Right atrium auricular region (tissue), 2 donors: ENCODE results near the gene PCSK6. TPM values are rescaled to one million over a fixed set of nuclear protein-coding genes. Genes with fewer than 3 reads are reported as not detected.
"Not testable (repeated sequence)": the region's sequence is repeated elsewhere in the genome, so short reads cannot be mapped to it uniquely, and the experiment has no call there.

Source experiments
- DNase-seq: peaks from one replicate; pipeline ENCODE4 v3.0.0-alpha.2; 2019; ENCODE audit warnings: low spot score
- H3K27ac ChIP-seq, 2 donors: fragments of 200-600 bp; sonication (generic); 1 replicate in 1 of 2; 2 replicates in 1 of 2; pipeline ENCODE4 v1.5.1; 2016 to 2019
- H3K27me3 ChIP-seq, 2 donors: fragments of 200-600 bp; sonication (generic); one replicate each; pipeline versions ENCODE4 v1.5.1 to v1.6.0; 2017 to 2019
- H3K36me3 ChIP-seq: fragments of 200-600 bp; sonication (generic); one replicate; pipeline ENCODE4 v1.5.1; 2016
- H3K4me1 ChIP-seq, 2 donors: fragments of 200-600 bp; sonication (generic); one replicate each; pipeline versions ENCODE4 v1.5.1 to v1.6.0; 2017 to 2019
- H3K4me3 ChIP-seq, 2 donors: fragments of 200-600 bp; sonication (generic); 1 replicate in 1 of 2; 2 replicates in 1 of 2; pipeline ENCODE4 v1.5.1; 2017 to 2019; ENCODE audit warnings: mild to moderate bottlenecking in 1 of 2, moderate library complexity in 1 of 2
- H3K9me3 ChIP-seq, 2 donors: fragments of 200-600 bp; sonication (generic); one replicate each; pipeline ENCODE4 v1.5.1; 2019
- total RNA-seq, 2 donors: library from RNA; depleted of rRNA; stranded (reverse); fragments of >200 nt; gene quantifications; one replicate each; pipeline ENCODE4 v1.1.0, GENCODE V29; 2016
- TF ChIP-seq, protein P1 (sequence below), 2 donors: fragments of 200-600 bp; sonication (generic); IDR thresholded peaks; one replicate each; pipeline ENCODE4 v1.5.1; 2019; ENCODE audit warnings: antibody characterized with exemption in 2 of 2

The PCSK6 gene
- total RNA-seq, 2 donors from 2014 or later = 14.4 to 19.9 TPM

DNA sequence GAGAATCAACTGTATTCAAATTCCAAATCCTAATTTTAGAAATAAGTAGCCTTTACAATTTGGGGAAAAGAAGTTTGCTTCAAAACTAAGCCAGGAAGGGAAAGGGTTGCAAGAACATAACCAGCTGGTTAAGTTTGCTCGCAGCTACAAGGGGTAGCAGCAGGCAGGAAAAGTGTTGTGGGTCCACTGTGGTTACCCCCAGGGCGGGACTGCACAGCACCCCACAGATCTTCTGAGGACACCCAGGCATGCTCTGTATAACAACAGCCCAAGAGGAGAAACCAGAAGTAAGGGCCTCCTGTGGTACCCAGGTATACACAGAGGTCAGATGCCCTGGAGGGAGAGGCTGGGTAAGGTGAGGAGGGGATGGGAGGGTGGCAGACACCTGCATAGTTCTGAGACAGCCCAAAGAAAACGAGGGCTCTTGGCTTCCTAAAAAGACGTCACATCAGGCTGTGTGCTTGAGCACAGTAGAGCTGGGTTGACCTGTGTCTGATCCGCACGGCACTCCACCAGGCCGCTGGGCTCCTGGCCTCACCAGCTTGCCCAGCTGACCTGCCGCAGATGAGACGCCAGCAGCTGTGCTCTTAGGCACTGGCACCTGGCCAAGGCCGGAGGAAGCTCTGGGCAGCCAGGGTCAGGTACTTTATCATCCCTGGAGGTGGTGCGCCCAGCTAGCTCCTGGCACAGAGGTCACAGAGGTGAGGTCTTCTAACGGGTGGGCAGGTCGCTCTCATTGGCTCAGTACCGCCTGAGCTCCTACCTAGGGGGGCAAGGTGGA is 112.7 kb downstream of the PCSK6 start:
- Histone ChIP-seq H3K27ac (no peak overlapping the region), H3K4me1 (peaks cover 0 to 3% of the 10 kb centered on the region in 2 donors), H3K9me3 (no peaks in the 10 kb centered on the region), H3K36me3 (no peaks in the 10 kb centered on the region), H3K4me3 (no peak overlapping the region), H3K27me3 (no peaks in the 10 kb centered on the region)
- DNase-seq = no peak
- TF ChIP-seq, protein P1, sequence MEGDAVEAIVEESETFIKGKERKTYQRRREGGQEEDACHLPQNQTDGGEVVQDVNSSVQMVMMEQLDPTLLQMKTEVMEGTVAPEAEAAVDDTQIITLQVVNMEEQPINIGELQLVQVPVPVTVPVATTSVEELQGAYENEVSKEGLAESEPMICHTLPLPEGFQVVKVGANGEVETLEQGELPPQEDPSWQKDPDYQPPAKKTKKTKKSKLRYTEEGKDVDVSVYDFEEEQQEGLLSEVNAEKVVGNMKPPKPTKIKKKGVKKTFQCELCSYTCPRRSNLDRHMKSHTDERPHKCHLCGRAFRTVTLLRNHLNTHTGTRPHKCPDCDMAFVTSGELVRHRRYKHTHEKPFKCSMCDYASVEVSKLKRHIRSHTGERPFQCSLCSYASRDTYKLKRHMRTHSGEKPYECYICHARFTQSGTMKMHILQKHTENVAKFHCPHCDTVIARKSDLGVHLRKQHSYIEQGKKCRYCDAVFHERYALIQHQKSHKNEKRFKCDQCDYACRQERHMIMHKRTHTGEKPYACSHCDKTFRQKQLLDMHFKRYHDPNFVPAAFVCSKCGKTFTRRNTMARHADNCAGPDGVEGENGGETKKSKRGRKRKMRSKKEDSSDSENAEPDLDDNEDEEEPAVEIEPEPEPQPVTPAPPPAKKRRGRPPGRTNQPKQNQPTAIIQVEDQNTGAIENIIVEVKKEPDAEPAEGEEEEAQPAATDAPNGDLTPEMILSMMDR (IDR thresholded peaks at IDR 0.05) = no peak

GRCh38 chr15:101375006-101375405 is 114.5 kb downstream of the PCSK6 start:
- not testable (repeated sequence) for H3K27me3 ChIP-seq, H3K36me3 ChIP-seq, H3K9me3 ChIP-seq, DNase-seq, H3K27ac ChIP-seq, H3K4me1 ChIP-seq, H3K4me3 ChIP-seq

DNA sequence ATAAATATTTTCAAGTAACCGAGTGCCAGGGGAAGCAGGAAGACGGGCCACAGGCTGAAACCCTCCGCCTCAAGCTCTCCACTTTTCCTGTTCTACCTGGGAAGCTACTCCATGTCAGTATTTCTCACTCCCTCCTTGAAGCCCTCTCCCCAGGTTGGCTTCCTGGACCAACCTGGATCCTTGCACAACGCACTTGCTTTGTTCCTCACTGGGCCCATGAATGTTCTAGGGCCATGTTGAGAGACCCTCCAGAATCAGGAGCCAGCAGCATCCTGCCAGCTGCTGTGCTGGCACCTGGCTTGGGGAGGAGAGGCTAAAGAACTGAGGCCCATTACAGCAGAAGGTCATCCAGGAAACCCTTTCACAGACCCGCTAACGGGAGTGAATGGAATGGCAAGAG is 115.2 kb downstream of the PCSK6 start:
- TF ChIP-seq, protein P1 (IDR thresholded peaks at IDR 0.05) = no peak
- Histone ChIP-seq H3K27ac (no peak overlapping the region), H3K36me3 (no peaks in the 10 kb centered on the region), H3K4me1 (peaks cover 0 to 7% of the 10 kb centered on the region in 2 donors), H3K4me3 (no peak overlapping the region), H3K27me3 (no peaks in the 10 kb centered on the region), H3K9me3 (no peaks in the 10 kb centered on the region)
- no peak for DNase-seq

GRCh38 chr15:101373577-101373976 is 115.9 kb downstream of the PCSK6 start:
- Histone ChIP-seq H3K4me1 (peaks cover 0 to 7% of the 10 kb centered on the region in 2 donors), H3K27me3 (no peaks in the 10 kb centered on the region), H3K27ac (no peak overlapping the region), H3K9me3 (no peaks in the 10 kb centered on the region), H3K36me3 (no peaks in the 10 kb centered on the region), H3K4me3 (no peak overlapping the region)
- no peak for DNase-seq
- TF ChIP-seq, protein P1 (IDR thresholded peaks at IDR 0.05) = no peak

DNA sequence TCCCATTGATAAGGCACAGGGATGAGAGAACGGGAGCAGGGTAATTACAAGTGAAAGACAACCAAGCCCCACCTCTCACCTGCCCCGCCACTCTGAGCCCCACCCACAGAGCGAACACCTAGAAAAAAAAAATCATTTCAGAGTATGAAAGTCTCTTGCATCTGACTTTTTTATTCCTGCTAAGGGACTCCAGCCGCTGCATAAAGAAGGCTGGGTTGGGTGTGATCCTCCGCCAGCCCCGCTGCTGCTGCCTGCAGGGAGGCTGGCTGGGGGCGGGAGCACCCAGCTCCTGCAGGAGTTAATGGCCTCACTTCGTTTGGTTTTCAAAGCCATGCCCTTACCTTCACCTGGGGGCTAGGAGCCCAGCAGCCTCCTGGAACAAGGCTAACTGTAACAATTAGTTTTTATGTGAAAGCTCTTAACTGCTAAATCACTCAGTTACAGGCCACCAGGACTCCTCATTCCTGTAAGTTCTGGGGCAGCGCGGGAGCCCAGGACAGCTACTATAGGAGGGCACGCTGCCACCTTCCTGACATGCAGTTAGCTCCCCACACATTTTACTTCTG is 116.5 kb downstream of the PCSK6 start:
- Histone ChIP-seq H3K9me3 (no peaks in the 10 kb centered on the region), H3K4me3 (no peak overlapping the region), H3K27ac (no peak overlapping the region), H3K36me3 (no peaks in the 10 kb centered on the region), H3K27me3 (no peaks in the 10 kb centered on the region), H3K4me1 (peaks cover 0 to 13% of the 10 kb centered on the region in 2 donors)
- DNase-seq = no peak
- TF ChIP-seq, protein P1 (IDR thresholded peaks at IDR 0.05) = no peak

GRCh38 chr15:101372149-101372577 is 117.3 kb downstream of the PCSK6 start:
- H3K4me3 ChIP-seq = no peak overlapping the region
- TF ChIP-seq, protein P1 (IDR thresholded peaks at IDR 0.05) = no peak
- H3K27ac ChIP-seq = no peak overlapping the region

More at GRCh38 chr15:101372149-101372577, 117.3 kb downstream of the PCSK6 start:
- no peaks in the 10 kb centered on the region for H3K36me3 ChIP-seq
- no peak for DNase-seq
- H3K4me1 ChIP-seq = peaks cover 0 to 16% of the 10 kb centered on the region in 2 donors
- H3K27me3 ChIP-seq = no peaks in the 10 kb centered on the region
- H3K9me3 ChIP-seq = no peaks in the 10 kb centered on the region
